HEK293T (cell line): ENCODE measurements around the gene NDUFC2.

Experiments used
- ARNT ChIP-seq: fragments of 450-650 bp; IDR thresholded peaks from 2 replicates; pipeline ENCODE4 v1.6.1; 2017; ENCODE audit warnings: mild to moderate bottlenecking
- BHLHE40 ChIP-seq: fragments of 450-650 bp; IDR thresholded peaks from 2 replicates; pipeline ENCODE4 v1.6.1; 2016; ENCODE audit warnings: mild to moderate bottlenecking, moderate library complexity, borderline replicate concordance
- ELF4 ChIP-seq: fragments of 450-650 bp; IDR thresholded peaks from 2 replicates; pipeline ENCODE4 v1.6.1; 2017; ENCODE audit warnings: antibody characterized with exemption
- FOXA1 ChIP-seq: fragments of 450-650 bp; IDR thresholded peaks from 2 replicates; pipeline ENCODE4 v1.6.1; 2016; ENCODE audit warnings: mild to moderate bottlenecking
- FOXK2 ChIP-seq: fragments of 450-650 bp; IDR thresholded peaks from 2 replicates; pipeline ENCODE4 v1.6.1; 2016; ENCODE audit warnings: mild to moderate bottlenecking
- FOXM1 ChIP-seq: fragments of 450-650 bp; IDR thresholded peaks from 2 replicates; pipeline ENCODE4 v1.6.1; 2017; ENCODE audit warnings: mild to moderate bottlenecking, borderline replicate concordance
- L3MBTL2 ChIP-seq: fragments of 450-650 bp; conservative IDR thresholded peaks from 2 replicates; pipeline ENCODE4 v1.6.1; 2016; ENCODE audit warnings: mild to moderate bottlenecking
- LEF1 ChIP-seq: fragments of 450-650 bp; IDR thresholded peaks from 2 replicates; pipeline ENCODE4 v1.6.1; 2017; ENCODE audit warnings: mild to moderate bottlenecking, borderline replicate concordance
- NFRKB ChIP-seq: fragments of 450-650 bp; IDR thresholded peaks from 2 replicates; pipeline ENCODE4 v1.6.1; 2016; ENCODE audit warnings: mild to moderate bottlenecking, moderate library complexity
- PKNOX1 ChIP-seq: fragments of 450-650 bp; IDR thresholded peaks from 2 replicates; pipeline ENCODE4 v1.6.1; 2016
- SP1 ChIP-seq: fragments of 450-650 bp; IDR thresholded peaks from 2 replicates; pipeline ENCODE4 v1.6.1; 2017
- SUZ12 ChIP-seq: fragments of 450-650 bp; IDR thresholded peaks from 2 replicates; pipeline ENCODE4 v1.6.1; 2016; ENCODE audit warnings: mild to moderate bottlenecking
- TARDBP ChIP-seq: fragments of 450-650 bp; IDR thresholded peaks from 2 replicates; pipeline ENCODE4 v1.6.1; 2016
- ZNF384 ChIP-seq: fragments of 450-650 bp; IDR thresholded peaks from 2 replicates; pipeline ENCODE4 v1.6.1; 2016

GRCh38 chr11:78039919-78040671, 39.6 kb downstream of the NDUFC2 start:
- TF ChIP-seq FOXA1 (no peak), BHLHE40 (no peak), TARDBP (no peak), L3MBTL2 (no peak), SP1 (no peak), ELF4 (0 out of 2 replicates have a peak, but pooled peaks have one; percentile 11), SUZ12 (no peak), PKNOX1 (no peak), NFRKB (no peak), LEF1 (no peak), FOXM1 (no peak), FOXK2 (no peak), ARNT (no peak), ZNF384 (no peak)
